Upper lobe of right lung (tissue), 1 donor: ENCODE measurements around the gene ENPP7. TPM values are rescaled to one million over a fixed set of nuclear protein-coding genes. Genes with fewer than 3 reads are reported as not detected.

Experiments used
- ATAC-seq: fragments of 200-7000 bp; cut with Tn5 transposase; one replicate; pipeline ENCODE4 v1.9.1; 2020; ENCODE audit warnings: mild to moderate bottlenecking, moderate library complexity
- DNase-seq: peaks from one replicate; pipeline ENCODE4 v3.0.0-alpha.2; 2020
- H3K27ac ChIP-seq: fragments of 200-600 bp; one replicate; pipeline ENCODE4 v1.8.0; 2022
- H3K27me3 ChIP-seq: fragments of 200-600 bp; one replicate; pipeline ENCODE4 v1.8.0; 2022; ENCODE audit warnings: mild to moderate bottlenecking
- H3K36me3 ChIP-seq: fragments of 200-600 bp; one replicate; pipeline ENCODE4 v1.8.0; 2022
- H3K4me1 ChIP-seq: fragments of 200-600 bp; one replicate; pipeline ENCODE4 v1.8.0; 2022
- H3K4me3 ChIP-seq: fragments of 200-600 bp; one replicate; pipeline ENCODE4 v1.8.0; 2022; ENCODE audit warnings: mild to moderate bottlenecking
- H3K9me3 ChIP-seq: fragments of 200-600 bp; one replicate; pipeline ENCODE4 v1.8.0; 2022
- CTCF ChIP-seq: fragments of 200-600 bp; IDR thresholded peaks from one replicate; pipeline ENCODE4 v1.8.0; 2022; ENCODE audit warnings: antibody characterized with exemption
- intact Hi-C: fragments of 100-400 bp; cut with DNase I; formaldehyde crosslinking; loops from one replicate; pipeline ENCODE4 v1.11.0; 2022
- total RNA-seq: library from RNA; stranded (reverse); fragmentation: NEBNext Ultra II Directional; extraction: Animal tissue kit (Norgen Biotek cat#: 25700); gene quantifications from one replicate; pipeline ENCODE4 v1.2.1, GENCODE V29; 2021
- donor health status: DM: no; HTN: yes; CAD: no; lungs with severe emphysema.

Gene ENPP7
- total RNA-seq, 1 donor from 2014 or later = not detected

DNA sequence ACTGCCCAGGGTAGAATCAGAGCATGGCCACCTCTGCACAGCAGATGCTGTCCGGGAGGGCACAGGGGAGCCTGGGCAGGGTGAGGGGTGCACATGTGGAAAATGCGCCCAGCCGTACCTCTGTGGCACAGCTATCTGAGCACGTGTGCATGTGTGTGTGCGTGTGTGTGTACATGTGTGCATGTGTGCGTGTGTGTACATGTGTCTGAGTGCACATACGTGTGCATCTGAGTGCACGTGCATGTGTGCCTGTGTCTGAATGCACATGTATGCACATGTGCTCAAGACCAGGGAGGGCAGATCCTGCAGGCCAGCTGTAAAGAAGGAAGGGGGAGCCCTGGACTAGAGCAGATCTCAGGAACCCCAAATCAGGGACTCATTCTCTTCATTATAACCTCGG, 37.3 kb upstream of the ENPP7 start:
- intact Hi-C loops = no loop called here
- no peak for TF ChIP-seq CTCF
- no peak overlapping the region for H3K4me3 ChIP-seq

GRCh38 chr17:79695293-79695790, 35.4 kb upstream of the ENPP7 start:
- intact Hi-C loops = no loop called here
- Histone ChIP-seq H3K27ac (no peak overlapping the region), H3K4me1 (peaks cover 19% of the 10 kb centered on the region), H3K9me3 (no peaks in the 10 kb centered on the region), H3K27me3 (peaks cover 7% of the 10 kb centered on the region), H3K36me3 (no peaks in the 10 kb centered on the region), H3K4me3 (no peak overlapping the region)
- no peak for TF ChIP-seq CTCF
- ATAC-seq = no peak
- DNase-seq = no peak

More for the DNA sequence above, 37.3 kb upstream of the ENPP7 start:
- H3K27me3 ChIP-seq = peaks cover 7% of the 10 kb centered on the region
- H3K4me1 ChIP-seq = peaks cover 19% of the 10 kb centered on the region
- H3K27ac ChIP-seq = no peak overlapping the region
- ATAC-seq = no peak
- no peaks in the 10 kb centered on the region for H3K36me3 ChIP-seq
- no peak for DNase-seq
- H3K9me3 ChIP-seq = no peaks in the 10 kb centered on the region

- ATAC-seq (peak; percentile 62), DNase-seq (no peak)
- no peak overlapping the region for H3K4me3 ChIP-seq
- H3K9me3 ChIP-seq = no peaks in the 10 kb centered on the region
- intact Hi-C loops = no loop called here
- peaks cover 7% of the 10 kb centered on the region for H3K27me3 ChIP-seq
- H3K4me1 ChIP-seq = peaks cover 19% of the 10 kb centered on the region
- H3K27ac ChIP-seq = no peak overlapping the region
- no peak for TF ChIP-seq CTCF
- H3K36me3 ChIP-seq = no peaks in the 10 kb centered on the region
These were observed 34.7 kb upstream of the ENPP7 start for GRCh38 chr17:79695797-79696609.

- TF ChIP-seq CTCF = no peak
- Histone ChIP-seq H3K36me3 (no peaks in the 10 kb centered on the region), H3K9me3 (no peaks in the 10 kb centered on the region), H3K4me3 (no peak overlapping the region), H3K27me3 (peaks cover 7% of the 10 kb centered on the region), H3K4me1 (peaks cover 15% of the 10 kb centered on the region), H3K27ac (no peak overlapping the region)
- ATAC-seq (no peak), DNase-seq (no peak)
- intact Hi-C loops = no loop called here
These were observed 34.1 kb upstream of the ENPP7 start for GRCh38 chr17:79696610-79696982.

DNA sequence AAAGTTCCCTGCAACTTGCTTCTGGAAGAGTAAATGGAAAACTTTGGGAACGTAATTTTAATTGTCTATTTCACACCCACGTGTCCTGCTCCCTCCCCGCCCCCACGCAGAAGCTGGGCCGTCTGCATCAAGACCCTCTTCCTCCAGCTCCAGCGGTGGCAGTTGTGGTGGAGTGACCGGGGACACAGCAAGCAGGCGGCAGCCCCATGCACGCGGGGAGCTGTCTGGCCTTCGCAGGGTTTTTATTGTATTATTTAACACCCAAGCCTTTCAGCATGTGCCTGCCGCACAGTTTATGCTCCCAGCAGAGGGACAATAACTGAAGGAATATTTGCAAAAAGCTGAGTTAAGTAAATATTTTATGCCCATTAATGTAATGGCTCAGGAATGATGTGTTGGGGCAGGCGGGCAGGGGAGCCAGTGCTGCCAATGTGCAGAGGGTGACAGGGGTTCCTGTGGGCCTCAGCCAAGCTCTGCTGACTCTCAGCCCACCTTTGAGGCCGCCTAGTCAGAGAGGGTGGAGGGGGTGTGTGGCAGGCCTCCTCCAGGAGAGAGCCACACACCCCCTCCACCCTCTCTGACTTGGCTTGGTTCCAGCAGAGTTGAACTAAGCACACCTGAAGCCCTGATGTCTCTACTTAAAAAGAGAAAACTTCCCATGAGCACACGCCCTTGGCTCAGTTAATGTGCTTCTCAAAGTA, 32.4 kb upstream of the ENPP7 start:
- no peaks in the 10 kb centered on the region for H3K36me3 ChIP-seq
- H3K9me3 ChIP-seq = no peaks in the 10 kb centered on the region
- H3K27ac ChIP-seq = no peak overlapping the region
- intact Hi-C loops = no loop called here
- no peak overlapping the region for H3K4me3 ChIP-seq
- no peak for DNase-seq
- H3K27me3 ChIP-seq = peaks cover 7% of the 10 kb centered on the region
- TF ChIP-seq CTCF = no peak
- H3K4me1 ChIP-seq = peaks cover 7% of the 10 kb centered on the region
- no peak for ATAC-seq
